HEK293T (cell line): ENCODE results near the gene CDKN1B.

Experiments used
- CTBP1 ChIP-seq: fragments of 450-650 bp; IDR thresholded peaks from 2 replicates; pipeline ENCODE4 v1.6.1; 2016; ENCODE audit warnings: borderline replicate concordance
- ELF4 ChIP-seq: fragments of 450-650 bp; IDR thresholded peaks from 2 replicates; pipeline ENCODE4 v1.6.1; 2017; ENCODE audit warnings: antibody characterized with exemption
- FOXA1 ChIP-seq: fragments of 450-650 bp; IDR thresholded peaks from 2 replicates; pipeline ENCODE4 v1.6.1; 2016; ENCODE audit warnings: mild to moderate bottlenecking
- FOXK2 ChIP-seq: fragments of 450-650 bp; IDR thresholded peaks from 2 replicates; pipeline ENCODE4 v1.6.1; 2016; ENCODE audit warnings: mild to moderate bottlenecking
- FOXM1 ChIP-seq: fragments of 450-650 bp; IDR thresholded peaks from 2 replicates; pipeline ENCODE4 v1.6.1; 2017; ENCODE audit warnings: mild to moderate bottlenecking, borderline replicate concordance
- HDGF ChIP-seq: fragments of 450-650 bp; IDR thresholded peaks from 2 replicates; pipeline ENCODE4 v1.6.1; 2017; ENCODE audit warnings: antibody characterized with exemption, borderline replicate concordance
- LEF1 ChIP-seq: fragments of 450-650 bp; IDR thresholded peaks from 2 replicates; pipeline ENCODE4 v1.6.1; 2017; ENCODE audit warnings: mild to moderate bottlenecking, borderline replicate concordance

GRCh38 chr12:12683725-12684124 is 33.4 kb upstream of the CDKN1B start:
- TF ChIP-seq FOXA1 (no peak), FOXM1 (no peak), ELF4 (no peak), FOXK2 (no peak), HDGF (no peak), CTBP1 (no peak), LEF1 (no peak)
